HUES6 (cell line): ENCODE results near the gene SLC6A9.

Source experiments
- H3K27ac ChIP-seq: 2 replicates; pipeline ENCODE4 v1.7.0; 2013; ENCODE audit warnings: low read depth, mild to moderate bottlenecking, low read length, inconsistent platforms
- H3K27me3 ChIP-seq: 2 replicates; pipeline ENCODE4 v1.6.1; 2013; ENCODE audit warnings: low read length; ENCODE audit not compliant: control insufficient read depth, insufficient read depth
- H3K36me3 ChIP-seq: 2 replicates; pipeline ENCODE4 v1.6.1; 2013; ENCODE audit warnings: low read length; ENCODE audit not compliant: control insufficient read depth, insufficient read depth
- H3K4me1 ChIP-seq: 2 replicates; pipeline ENCODE4 v1.6.1; 2013; ENCODE audit warnings: low read length; ENCODE audit not compliant: control insufficient read depth, insufficient read depth
- H3K4me3 ChIP-seq: 2 replicates; pipeline ENCODE4 v1.5.1; 2013; ENCODE audit warnings: low read depth, low read length
- H3K9ac ChIP-seq: one replicate; pipeline ENCODE4 v1.6.1; 2013; ENCODE audit warnings: mild to moderate bottlenecking, low read length
- H3K9me3 ChIP-seq: 2 replicates; pipeline ENCODE4 v1.6.1; 2013; ENCODE audit warnings: low read depth, low read length; ENCODE audit not compliant: control insufficient read depth, insufficient read depth

SLC6A9 gene

DNA sequence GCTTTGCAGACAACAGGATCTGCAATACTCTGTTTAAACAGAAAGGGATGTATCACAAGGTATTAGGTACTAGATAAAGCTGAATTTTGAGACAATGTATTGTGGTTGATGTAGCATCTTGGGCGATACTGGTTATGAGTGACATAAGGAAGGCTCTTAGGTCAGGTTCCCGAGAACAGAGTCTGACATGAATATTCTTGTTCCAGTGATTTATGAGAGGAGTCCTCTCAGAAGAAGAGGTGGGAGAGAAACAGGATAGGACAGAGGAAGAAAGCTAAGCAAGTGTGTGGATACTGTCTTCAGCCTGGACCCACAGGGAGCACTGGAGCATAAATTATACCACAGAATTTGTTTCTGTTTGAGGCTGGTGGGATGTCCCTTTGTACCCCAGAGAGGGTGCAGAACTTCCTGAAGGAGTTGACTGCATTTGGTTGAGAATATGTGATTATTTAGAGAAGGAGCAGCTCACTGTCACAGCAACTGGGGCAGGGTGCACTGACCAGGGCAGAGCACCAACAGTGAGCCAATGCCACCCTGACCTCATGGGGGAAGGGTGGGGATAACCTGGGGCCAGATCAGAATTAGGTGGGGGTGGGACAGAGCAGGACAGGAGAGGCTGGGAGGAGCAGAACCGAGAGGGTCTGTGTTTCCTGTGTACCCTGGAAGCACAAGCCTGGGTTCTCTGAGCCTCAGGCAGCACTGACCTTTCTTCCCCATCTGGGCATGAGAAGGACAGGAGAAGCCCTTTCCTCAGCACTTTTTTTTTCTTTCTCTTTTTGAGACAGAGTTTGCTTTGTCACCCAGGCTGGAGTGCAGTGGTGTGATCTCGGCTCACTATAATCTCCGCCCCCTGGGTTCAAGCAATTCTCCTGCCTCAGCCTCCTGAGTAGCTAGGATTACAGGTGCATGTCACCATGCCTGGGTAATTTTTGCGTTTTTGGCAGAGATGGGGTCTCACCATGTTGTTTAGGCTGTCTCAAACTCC is 36.3 kb upstream of the SLC6A9 start:
- no peaks in the 10 kb centered on the region for H3K36me3 ChIP-seq
- H3K9me3 ChIP-seq: no peaks in the 10 kb centered on the region
- H3K4me1 ChIP-seq: no peaks in the 10 kb centered on the region
- no peak overlapping the region for H3K4me3 ChIP-seq
- no peaks in the 10 kb centered on the region for H3K27me3 ChIP-seq
- no peak overlapping the region for H3K9ac ChIP-seq
- H3K27ac ChIP-seq: no peak overlapping the region

GRCh38 chr1:44062656-44063179 is 31.5 kb upstream of the SLC6A9 start:
- Histone ChIP-seq H3K27ac (no peak overlapping the region), H3K27me3 (peaks cover 8% of the 10 kb centered on the region; the same call in 1 of the 2 replicates), H3K36me3 (no peaks in the 10 kb centered on the region), H3K9me3 (no peaks in the 10 kb centered on the region), H3K4me1 (no peaks in the 10 kb centered on the region; the same call in 1 of the 2 replicates), H3K4me3 (no peak overlapping the region), H3K9ac (no peak overlapping the region)

- H3K9ac ChIP-seq: no peak overlapping the region
- H3K9me3 ChIP-seq: no peaks in the 10 kb centered on the region
- no peaks in the 10 kb centered on the region; the same call in 1 of the 2 replicates for H3K4me1 ChIP-seq
- peaks cover 8% of the 10 kb centered on the region; the same call in 1 of the 2 replicates for H3K27me3 ChIP-seq
- no peaks in the 10 kb centered on the region for H3K36me3 ChIP-seq
- H3K27ac ChIP-seq: no peak overlapping the region
- no peak overlapping the region for H3K4me3 ChIP-seq
Observed at GRCh38 chr1:44061857-44062256, 30.6 kb upstream of the SLC6A9 start.

DNA sequence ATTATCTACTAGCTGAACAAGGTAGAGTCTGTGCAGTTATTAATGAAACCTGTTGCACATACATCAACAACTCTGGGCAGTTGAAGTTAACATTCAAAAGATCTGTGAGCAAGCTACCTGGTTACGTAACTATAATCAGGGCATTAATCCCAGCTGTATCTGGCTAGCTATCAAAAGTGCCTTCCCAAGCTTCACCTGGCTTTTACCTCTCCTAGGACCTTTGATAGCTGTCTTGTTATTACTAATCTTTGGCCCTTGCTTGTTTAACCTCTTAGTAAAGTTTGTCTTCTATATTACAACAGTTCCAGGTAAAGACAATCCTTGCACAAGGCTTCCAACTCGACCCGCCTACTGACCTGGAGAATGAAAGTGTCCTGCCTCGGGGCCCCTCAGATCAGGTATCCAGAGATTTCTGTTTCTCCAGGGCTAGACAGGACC is 29.6 kb upstream of the SLC6A9 start:
- no peak overlapping the region for H3K9ac ChIP-seq
- no peaks in the 10 kb centered on the region for H3K9me3 ChIP-seq
- H3K4me1 ChIP-seq: no peaks in the 10 kb centered on the region; the same call in 1 of the 2 replicates
- no peak overlapping the region for H3K27ac ChIP-seq
- peaks cover 13% of the 10 kb centered on the region; the same call in 1 of the 2 replicates for H3K27me3 ChIP-seq
- no peak overlapping the region for H3K4me3 ChIP-seq
- no peaks in the 10 kb centered on the region for H3K36me3 ChIP-seq

DNA sequence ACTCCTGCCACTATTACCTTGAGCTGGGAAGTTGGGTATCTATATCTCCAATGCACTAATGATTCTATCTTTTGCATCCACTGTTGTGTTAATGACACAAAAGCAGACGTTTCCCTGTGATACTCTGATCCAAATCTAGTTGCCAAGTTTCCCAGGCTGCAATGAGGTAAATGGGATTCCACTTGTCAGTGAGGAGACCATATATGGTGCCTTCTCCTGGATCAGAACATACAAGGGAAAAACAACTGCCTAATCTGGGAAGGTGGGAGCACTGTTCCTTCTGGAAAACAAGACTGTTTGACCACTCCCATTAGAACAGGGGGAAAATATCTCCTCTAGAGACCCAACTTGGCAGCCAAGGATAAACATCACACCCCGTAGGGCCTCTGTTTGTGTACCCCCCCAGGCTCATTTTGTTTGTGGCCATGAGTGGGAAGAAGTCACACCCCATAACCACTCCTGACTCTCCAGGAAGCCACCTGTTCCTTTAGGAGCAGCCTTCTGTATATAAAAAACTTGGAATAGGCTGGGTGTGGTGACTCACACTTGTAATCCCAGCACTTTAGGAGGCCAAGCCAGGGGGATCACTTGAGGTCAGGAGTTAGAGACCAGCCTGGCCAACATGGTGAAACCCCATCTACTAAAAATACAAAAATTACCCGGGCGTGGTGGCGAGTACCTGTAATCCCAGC is 28.5 kb upstream of the SLC6A9 start:
- Histone ChIP-seq H3K36me3 (no peaks in the 10 kb centered on the region), H3K27ac (no peak overlapping the region), H3K9ac (no peak overlapping the region), H3K27me3 (peaks cover 13% of the 10 kb centered on the region; the same call in 1 of the 2 replicates), H3K4me1 (no peaks in the 10 kb centered on the region; the same call in 1 of the 2 replicates), H3K9me3 (no peaks in the 10 kb centered on the region), H3K4me3 (no peak overlapping the region)

GRCh38 chr1:44059212-44059611 is 27.9 kb upstream of the SLC6A9 start:
- H3K27ac ChIP-seq: no peak overlapping the region
- no peaks in the 10 kb centered on the region; the same call in 1 of the 2 replicates for H3K4me1 ChIP-seq
- no peak overlapping the region for H3K4me3 ChIP-seq
- H3K9ac ChIP-seq: no peak overlapping the region
- no peaks in the 10 kb centered on the region for H3K36me3 ChIP-seq
- no peaks in the 10 kb centered on the region for H3K9me3 ChIP-seq
- peaks cover 13% of the 10 kb centered on the region; the same call in 1 of the 2 replicates for H3K27me3 ChIP-seq

DNA sequence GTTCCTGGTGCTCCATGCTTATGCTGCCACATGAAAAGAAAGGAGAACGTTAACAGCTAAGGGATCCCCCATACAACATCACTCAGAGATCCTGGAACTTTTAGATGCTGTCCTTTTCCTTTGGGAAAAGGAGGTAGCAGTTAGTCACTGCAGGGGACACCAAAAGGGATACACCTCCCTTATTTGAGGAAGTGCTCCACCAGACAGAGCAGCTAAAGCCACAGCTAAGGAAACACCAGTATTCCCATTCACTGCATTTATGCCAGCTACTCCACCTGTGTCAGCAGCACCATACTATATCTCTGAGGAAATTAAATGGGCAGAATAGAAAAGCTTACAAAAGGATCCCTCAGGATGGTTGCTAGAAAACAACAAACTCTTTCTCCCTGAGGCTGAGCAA is 26.0 kb upstream of the SLC6A9 start:
- H3K4me3 ChIP-seq: no peak overlapping the region
- no peaks in the 10 kb centered on the region for H3K9me3 ChIP-seq
- no peak overlapping the region for H3K9ac ChIP-seq
- no peak overlapping the region for H3K27ac ChIP-seq
- no peaks in the 10 kb centered on the region; the same call in 1 of the 2 replicates for H3K4me1 ChIP-seq
- H3K36me3 ChIP-seq: no peaks in the 10 kb centered on the region
- H3K27me3 ChIP-seq: peaks cover 13% of the 10 kb centered on the region; the same call in 1 of the 2 replicates

- Histone ChIP-seq H3K27me3 (peaks cover 10% of the 10 kb centered on the region; the same call in 1 of the 2 replicates), H3K9ac (no peak overlapping the region), H3K9me3 (no peaks in the 10 kb centered on the region), H3K4me3 (no peak overlapping the region), H3K36me3 (no peaks in the 10 kb centered on the region), H3K4me1 (no peaks in the 10 kb centered on the region; the same call in 1 of the 2 replicates), H3K27ac (no peak overlapping the region)
Observed at GRCh38 chr1:44053394-44053793, 22.1 kb upstream of the SLC6A9 start.

GRCh38 chr1:44050261-44050660 is 19.0 kb upstream of the SLC6A9 start:
- H3K9ac ChIP-seq: no peak overlapping the region
- no peak overlapping the region for H3K4me3 ChIP-seq
- H3K36me3 ChIP-seq: no peaks in the 10 kb centered on the region
- no peaks in the 10 kb centered on the region for H3K4me1 ChIP-seq
- H3K9me3 ChIP-seq: no peaks in the 10 kb centered on the region
- no peak overlapping the region for H3K27ac ChIP-seq
- H3K27me3 ChIP-seq: peaks cover 5% of the 10 kb centered on the region; the same call in 1 of the 2 replicates

GRCh38 chr1:44049839-44050238 is 18.6 kb upstream of the SLC6A9 start:
- Histone ChIP-seq H3K27ac (no peak overlapping the region), H3K4me3 (no peak overlapping the region), H3K27me3 (peaks cover 5% of the 10 kb centered on the region; the same call in 1 of the 2 replicates), H3K36me3 (no peaks in the 10 kb centered on the region), H3K9me3 (no peaks in the 10 kb centered on the region), H3K4me1 (no peaks in the 10 kb centered on the region), H3K9ac (no peak overlapping the region)
